GM18867 (cell line): ENCODE data around the gene RIPOR2.

Experiments
- ATAC-seq: cut with Tn5 transposase; IDR thresholded peaks from one replicate; pipeline ENCODE4 v1.9.1; 2021; ENCODE audit warnings: mild to moderate bottlenecking, moderate library complexity; ENCODE audit not compliant: unreplicated experiment

RIPOR2 gene

GRCh38 chr6:24855395-24856245, 80.1 kb downstream of the RIPOR2 start:
- ATAC-seq: peak; percentile 48

- ATAC-seq: no peak
These were observed 81.6 kb downstream of the RIPOR2 start for GRCh38 chr6:24854077-24854666.

GRCh38 chr6:24851086-24851485, 84.7 kb downstream of the RIPOR2 start:
- ATAC-seq: no peak

- ATAC-seq: no peak
These were observed 86.0 kb downstream of the RIPOR2 start for GRCh38 chr6:24849713-24850112.

- no peak for ATAC-seq
These were observed 87.3 kb downstream of the RIPOR2 start for GRCh38 chr6:24848461-24848860.

- ATAC-seq: no peak
These were observed 88.4 kb downstream of the RIPOR2 start for GRCh38 chr6:24847402-24847801.

- no peak for ATAC-seq
These were observed 90.2 kb downstream of the RIPOR2 start for GRCh38 chr6:24845578-24845977.

- ATAC-seq: no peak
These were observed 90.9 kb downstream of the RIPOR2 start for GRCh38 chr6:24844903-24845302.

GRCh38 chr6:24844061-24844460, 91.7 kb downstream of the RIPOR2 start:
- ATAC-seq: no peak

GRCh38 chr6:24840187-24840586, 95.6 kb downstream of the RIPOR2 start:
- ATAC-seq: no peak

GRCh38 chr6:24838994-24839393, 96.8 kb downstream of the RIPOR2 start:
- no peak for ATAC-seq

GRCh38 chr6:24838081-24838480, 97.7 kb downstream of the RIPOR2 start:
- no peak for ATAC-seq

GRCh38 chr6:24836109-24836508, 99.7 kb downstream of the RIPOR2 start:
- ATAC-seq: no peak

GRCh38 chr6:24833711-24834386, 101.9 kb downstream of the RIPOR2 start:
- ATAC-seq: no peak

GRCh38 chr6:24832794-24833193, 103.0 kb downstream of the RIPOR2 start:
- ATAC-seq: no peak

- no peak for ATAC-seq
These were observed 103.7 kb downstream of the RIPOR2 start for GRCh38 chr6:24831771-24832716.

- ATAC-seq: no peak
These were observed 106.1 kb downstream of the RIPOR2 start for GRCh38 chr6:24829657-24830056.

- ATAC-seq: no peak
These were observed 107.8 kb downstream of the RIPOR2 start for GRCh38 chr6:24827970-24828369.

GRCh38 chr6:24827162-24827561, 108.6 kb downstream of the RIPOR2 start:
- ATAC-seq: no peak

GRCh38 chr6:24825130-24825630, 110.6 kb downstream of the RIPOR2 start:
- ATAC-seq: no peak
